Heart left ventricle (tissue), 16 donors: Measurements from ENCODE around the gene CDK2. TPM values are rescaled to one million over a fixed set of nuclear protein-coding genes. Genes with fewer than 3 reads are reported as not detected.

ENCODE experiments used
- ATAC-seq, 4 donors: fragments of 200-7000 bp; cut with Tn5 transposase; one replicate each; pipeline ENCODE4 v1.9.1; 2020 to 2022; ENCODE audit warnings: moderate library complexity in 4 of 4, mild to moderate bottlenecking in 3 of 4, moderate number of reproducible peaks in 1 of 4
- DNase-seq, 5 donors: peaks; one replicate each; pipeline ENCODE4 v3.0.0-alpha.2; 2020
- H3K27ac ChIP-seq, 12 donors: fragments of 200-600 bp; sonication (generic) in 4 of 12; one replicate each; pipeline versions ENCODE4 v1.5.0 to v1.8.0; 2016 to 2022; ENCODE audit warnings: mild to moderate bottlenecking in 2 of 12
- H3K27me3 ChIP-seq, 9 donors: fragments of 200-600 bp; sonication (generic) in 2 of 9; one replicate each; pipeline versions ENCODE4 v1.5.1 to v1.8.0; 2016 to 2022; ENCODE audit warnings: mild to moderate bottlenecking in 3 of 9
- H3K36me3 ChIP-seq, 9 donors: fragments of 200-600 bp; sonication (generic) in 2 of 9; one replicate each; pipeline versions ENCODE4 v1.5.0 to v1.8.0; 2018 to 2022; ENCODE audit warnings: mild to moderate bottlenecking in 2 of 9
- H3K4me1 ChIP-seq, 12 donors: fragments of 200-600 bp; sonication (generic) in 4 of 12; one replicate each; pipeline versions ENCODE4 v1.5.0 to v1.8.0; 2016 to 2022; ENCODE audit warnings: mild to moderate bottlenecking in 3 of 12
- H3K4me3 ChIP-seq, 12 donors: fragments of 200-600 bp; sonication (generic) in 4 of 12; one replicate each; pipeline versions ENCODE4 v1.5.0 to v1.8.0; 2017 to 2022; ENCODE audit warnings: mild to moderate bottlenecking in 9 of 12, moderate library complexity in 4 of 12
- H3K9me3 ChIP-seq, 12 donors: fragments of 200-600 bp; sonication (generic) in 4 of 12; one replicate each; pipeline versions ENCODE4 v1.5.0 to v1.8.0; 2016 to 2022; ENCODE audit warnings: mild to moderate bottlenecking in 1 of 12
- POLR2A ChIP-seq, 2 donors: fragments of 450-650 bp; IDR thresholded peaks; one replicate each; pipeline ENCODE4 v1.6.1; 2017; ENCODE audit warnings: antibody characterized with exemption in 2 of 2, mild to moderate bottlenecking in 2 of 2, moderate library complexity in 2 of 2
- WGBS, 4 donors: extraction: QIAGEN DNeasy Blood & Tissue Kit in 2 of 4; methylation state at CpG; one replicate each; pipeline versions ENCODE4 v1.1.5 to v1.1.7; 2013 to 2018; 5-methylcytosine and 5-hydroxymethylcytosine counted together
- intact Hi-C, 10 donors: fragments of 100-400 bp; cut with DNase I; formaldehyde crosslinking; loops; one replicate each; pipeline versions ENCODE4 v1.11.1 to v1.14.2; 2022
- polyA plus RNA-seq, 2 donors: library from polyadenylated mRNA; stranded (reverse); fragments of 200-250 nt; gene quantifications; one replicate each; pipeline ENCODE4 v1.2.3, GENCODE V29; 2013
- total RNA-seq, 9 donors: library from RNA; depleted of rRNA in 2 of 9; stranded (reverse); fragments of >200 nt in 2 of 9; fragmentation: NEBNext Ultra II Directional in 3 of 9; extraction: Animal tissue kit (Norgen Biotek cat#: 25700) in 3 of 9; gene quantifications; one replicate each; pipeline versions ENCODE4 v1.1.0 to v1.2.4, GENCODE V29; 2016 to 2023
- TF ChIP-seq, protein P1 (sequence below), 12 donors: fragments of 200-600 bp; sonication (generic) in 4 of 12; IDR thresholded peaks; one replicate each; pipeline versions ENCODE4 v1.5.0 to v1.8.0; 2018 to 2022; ENCODE audit warnings: antibody characterized with exemption in 12 of 12, mild to moderate bottlenecking in 5 of 12
- donor health status: ischemic (EF 13 %, LVEDD 7.1; RV severe dilation, severe dysfunction).
- donor health status: healthy with polysubstance abuse.
- donor health status: DM: no; HTN: yes; CAD: no.
- donor health status: DM: no; HTN: no; CAD: no.
- donor health status: ischemic (EF 25% LVEDD 6.9; RV normal size, moderate dysfunction).
- donor health status: ischemic (EF 25% LVEDD 5.7; RV mildly dilated, moderate dysfunction).
- donor health status: healthy.
- donor health status: DM: yes; HTN: yes; CAD: no.
- donor health status: ischemic (EF 35%, LVEDD 5.7; RV mildly dilated, moderate dysfunction).
- donor health status: nonischemic (EF 11% LVEDD 7.7; RV severe dilation, severe dysfunction).
- donor health status: DM: yes; HTN: yes; CAD: no.
- donor health status: PGD.
- donor health status: ischemic (EF 29% LVEDD 5.4; RV normal size, mild dysfunction).
- donor health status: nonischemic (EF 23%, LVEDD 6.1; RV moderate dilation, normal function).

CDK2 gene
- total and polyA plus RNA-seq, 11 donors: 3.7 to 23.5 (median 11.3) TPM

DNA sequence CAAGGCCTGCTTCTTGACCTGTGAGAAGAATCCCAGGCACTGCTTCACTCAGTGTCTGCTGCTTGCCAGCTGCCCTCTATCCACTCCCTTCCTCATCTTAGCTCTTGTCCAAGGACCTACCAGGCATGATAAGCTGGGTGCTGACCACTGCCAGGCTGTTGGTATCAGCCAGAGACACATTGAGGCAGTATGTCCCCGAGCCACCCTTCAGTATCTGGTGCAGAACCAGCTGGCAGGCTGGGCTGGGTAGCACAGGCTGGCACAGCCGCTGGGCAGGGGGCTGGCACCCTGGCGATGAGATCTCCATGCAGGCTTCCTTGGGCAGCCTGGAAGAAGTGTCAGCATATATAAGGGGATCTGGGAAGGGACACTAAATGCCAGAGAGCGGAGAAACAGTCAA lies 11.3 kb upstream of the CDK2 start:
- ATAC-seq (peak in 2 of 4 donors; percentile 35 to 61), DNase-seq (no peak)
- Histone ChIP-seq H3K4me3 (no peak overlapping the region), H3K27ac (no peak overlapping the region), H3K9me3 (no peaks in the 10 kb centered on the region), H3K36me3 (peaks cover 0 to 39% (median 7%) of the 10 kb centered on the region in 9 donors), H3K27me3 (no peaks in the 10 kb centered on the region), H3K4me1 (no peaks in the 10 kb centered on the region)
- 81 to 94% (median 85%) methylated on average over 3 to 4 of the region's 4 CpGs for WGBS, 4 donors
- TF ChIP-seq POLR2A (IDR thresholded peaks at IDR 0.05): no peak
- TF ChIP-seq, protein P1, sequence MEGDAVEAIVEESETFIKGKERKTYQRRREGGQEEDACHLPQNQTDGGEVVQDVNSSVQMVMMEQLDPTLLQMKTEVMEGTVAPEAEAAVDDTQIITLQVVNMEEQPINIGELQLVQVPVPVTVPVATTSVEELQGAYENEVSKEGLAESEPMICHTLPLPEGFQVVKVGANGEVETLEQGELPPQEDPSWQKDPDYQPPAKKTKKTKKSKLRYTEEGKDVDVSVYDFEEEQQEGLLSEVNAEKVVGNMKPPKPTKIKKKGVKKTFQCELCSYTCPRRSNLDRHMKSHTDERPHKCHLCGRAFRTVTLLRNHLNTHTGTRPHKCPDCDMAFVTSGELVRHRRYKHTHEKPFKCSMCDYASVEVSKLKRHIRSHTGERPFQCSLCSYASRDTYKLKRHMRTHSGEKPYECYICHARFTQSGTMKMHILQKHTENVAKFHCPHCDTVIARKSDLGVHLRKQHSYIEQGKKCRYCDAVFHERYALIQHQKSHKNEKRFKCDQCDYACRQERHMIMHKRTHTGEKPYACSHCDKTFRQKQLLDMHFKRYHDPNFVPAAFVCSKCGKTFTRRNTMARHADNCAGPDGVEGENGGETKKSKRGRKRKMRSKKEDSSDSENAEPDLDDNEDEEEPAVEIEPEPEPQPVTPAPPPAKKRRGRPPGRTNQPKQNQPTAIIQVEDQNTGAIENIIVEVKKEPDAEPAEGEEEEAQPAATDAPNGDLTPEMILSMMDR (IDR thresholded peaks at IDR 0.05): no peak
- intact Hi-C loops: no loop called here

GRCh38 chr12:55955800-55956508 lies 10.7 kb upstream of the CDK2 start:
- H3K27me3 ChIP-seq: no peaks in the 10 kb centered on the region

GRCh38 chr12:55957106-55957859 lies 9.3 kb upstream of the CDK2 start:
- TF ChIP-seq POLR2A (IDR thresholded peaks at IDR 0.05): no peak
- TF ChIP-seq, protein P1 (IDR thresholded peaks at IDR 0.05): no peak
- WGBS, 4 donors: 75 to 98% (median 92%) methylated on average over 5 of the region's 5 CpGs
- Histone ChIP-seq H3K27ac (no peak overlapping the region), H3K4me1 (no peaks in the 10 kb centered on the region), H3K9me3 (no peaks in the 10 kb centered on the region), H3K4me3 (no peak overlapping the region), H3K36me3 (peaks cover 0 to 22% (median 3%) of the 10 kb centered on the region in 9 donors), H3K27me3 (no peaks in the 10 kb centered on the region)
- intact Hi-C loops: no loop called here
- ATAC-seq: no peak
- no peak for DNase-seq

More at GRCh38 chr12:55955800-55956508, 10.7 kb upstream of the CDK2 start:
- intact Hi-C loops: no loop called here
- Histone ChIP-seq H3K9me3 (no peaks in the 10 kb centered on the region), H3K4me1 (no peaks in the 10 kb centered on the region), H3K4me3 (no peak overlapping the region), H3K27ac (no peak overlapping the region), H3K36me3 (peaks cover 0 to 36% (median 7%) of the 10 kb centered on the region in 9 donors)
- ATAC-seq: no peak
- no peak for DNase-seq
- TF ChIP-seq POLR2A (IDR thresholded peaks at IDR 0.05): no peak
- TF ChIP-seq, protein P1 (IDR thresholded peaks at IDR 0.05): no peak
- 78 to 91% (median 85%) methylated on average over 6 of the region's 6 CpGs for WGBS, 4 donors

DNA sequence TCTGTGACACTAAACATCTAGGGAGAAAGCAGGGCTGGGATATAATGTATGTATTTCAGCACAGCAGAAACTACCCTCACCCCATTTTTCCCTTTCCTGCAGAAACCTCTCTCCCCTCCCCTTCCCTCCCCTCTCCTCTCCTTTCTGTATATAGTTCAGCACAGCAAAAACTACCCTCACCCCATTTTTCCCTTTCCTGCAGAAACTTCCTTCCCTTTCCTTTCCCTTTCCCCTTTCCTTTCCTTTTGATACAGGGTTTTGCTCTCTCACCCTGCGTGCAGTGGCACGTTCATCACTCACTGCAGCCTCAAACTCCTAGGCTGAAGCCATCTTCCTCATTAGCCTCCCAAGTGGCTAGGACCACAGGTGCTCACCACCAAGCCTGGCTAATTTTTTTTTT lies 2.9 kb upstream of the CDK2 start:
- peaks cover 0 to 3% (median 0%) of the 10 kb centered on the region in 9 donors for H3K36me3 ChIP-seq
- H3K27ac ChIP-seq: no peak overlapping the region
- H3K27me3 ChIP-seq: no peaks in the 10 kb centered on the region
- peaks cover 0 to 22% (median 14%) of the 10 kb centered on the region in 12 donors for H3K4me1 ChIP-seq
- DNase-seq (no peak), ATAC-seq (no peak)
- WGBS, 4 donors: 68 to 81% (median 74%) methylated on average over 2 of the region's 2 CpGs
- no peaks in the 10 kb centered on the region for H3K9me3 ChIP-seq
- no peak overlapping the region for H3K4me3 ChIP-seq
- intact Hi-C loops: no loop called here
- TF ChIP-seq, protein P1 (IDR thresholded peaks at IDR 0.05): no peak
- TF ChIP-seq POLR2A (IDR thresholded peaks at IDR 0.05): no peak
